Measurements from ENCODE around the gene NFE2L3. TPM values are rescaled to one million over a fixed set of nuclear protein-coding genes. Genes with fewer than 3 reads are reported as not detected.
"Not testable (repeated sequence)": the region's sequence is repeated elsewhere in the genome, so short reads cannot be mapped to it uniquely, and the experiment has no call there.

Gene NFE2L3
- total RNA-seq, 1 experiment from 2014 or later, result 236 TPM

GRCh38 chr7:26193432-26194207, 41.6 kb downstream of the NFE2L3 start:
- in situ Hi-C loops (cut with HindIII; ENCODE audit: low sequenced_read_pairs), result no loop called here
- no peak for DNase-seq (ENCODE audit: low spot score)

DNA sequence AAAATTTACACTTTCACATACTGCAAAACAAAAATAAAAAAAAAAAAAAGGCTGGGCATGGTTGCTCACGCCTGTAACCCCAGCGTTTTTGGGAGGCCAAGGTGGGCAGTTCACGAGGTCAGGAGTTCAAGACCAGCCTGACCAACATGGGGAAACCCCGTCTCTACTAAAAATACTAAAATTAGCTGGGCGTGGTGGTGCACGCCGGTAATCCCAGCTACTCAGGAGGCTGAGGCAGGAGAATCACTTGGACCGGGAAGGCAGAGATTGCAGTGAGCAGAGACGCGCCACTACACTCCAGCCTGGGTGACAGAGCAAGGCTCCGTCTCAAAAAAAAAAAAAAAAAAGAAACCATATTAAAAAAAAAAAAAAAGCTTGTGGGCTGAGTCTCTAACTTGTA, 42.8 kb downstream of the NFE2L3 start:
- in situ Hi-C loops (cut with HindIII; ENCODE audit: low sequenced_read_pairs); DNase-seq (ENCODE audit: low spot score): not testable (repeated sequence)

GRCh38 chr7:26195182-26195581, 43.2 kb downstream of the NFE2L3 start:
- no peak for DNase-seq (ENCODE audit: low spot score)
- in situ Hi-C loops (cut with HindIII; ENCODE audit: low sequenced_read_pairs), result no loop called here

DNA sequence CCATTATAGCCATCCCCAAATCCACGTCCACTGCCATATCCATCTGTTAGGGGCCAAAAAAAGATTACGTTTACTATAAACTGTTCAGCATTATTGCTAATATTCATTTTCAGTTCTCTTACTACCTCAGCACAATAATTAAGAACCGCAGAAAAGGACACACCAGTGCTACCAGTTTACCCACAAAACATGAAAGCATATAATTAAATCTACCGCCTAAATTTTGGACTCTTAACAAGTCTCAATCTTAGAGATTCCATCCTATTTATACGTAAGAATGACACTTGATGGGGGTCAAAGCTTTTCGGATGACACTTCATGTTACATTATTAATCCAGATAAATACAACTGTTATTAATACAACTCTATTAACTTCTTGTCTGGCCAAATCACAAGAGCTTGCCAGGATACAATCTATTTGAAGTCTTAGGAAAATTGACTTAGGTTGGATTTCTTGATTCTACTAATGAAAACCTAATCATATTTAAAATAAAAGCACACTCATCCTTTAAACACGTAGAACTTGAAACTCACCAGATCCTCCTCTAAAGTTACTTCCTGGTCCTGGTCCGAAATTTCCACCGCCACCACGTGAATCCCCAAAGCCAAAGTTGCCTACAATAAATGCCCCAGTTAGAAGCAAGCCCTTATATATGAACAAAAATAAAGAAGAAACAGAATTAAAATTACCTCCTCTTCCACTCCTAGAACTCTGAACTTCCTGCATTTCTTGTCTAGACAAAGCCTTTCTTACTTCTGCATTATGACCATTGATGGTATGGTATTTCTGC, 44.1 kb downstream of the NFE2L3 start:
- no peak for DNase-seq (ENCODE audit: low spot score)
- in situ Hi-C loops (cut with HindIII; ENCODE audit: low sequenced_read_pairs), result no loop called here

DNA sequence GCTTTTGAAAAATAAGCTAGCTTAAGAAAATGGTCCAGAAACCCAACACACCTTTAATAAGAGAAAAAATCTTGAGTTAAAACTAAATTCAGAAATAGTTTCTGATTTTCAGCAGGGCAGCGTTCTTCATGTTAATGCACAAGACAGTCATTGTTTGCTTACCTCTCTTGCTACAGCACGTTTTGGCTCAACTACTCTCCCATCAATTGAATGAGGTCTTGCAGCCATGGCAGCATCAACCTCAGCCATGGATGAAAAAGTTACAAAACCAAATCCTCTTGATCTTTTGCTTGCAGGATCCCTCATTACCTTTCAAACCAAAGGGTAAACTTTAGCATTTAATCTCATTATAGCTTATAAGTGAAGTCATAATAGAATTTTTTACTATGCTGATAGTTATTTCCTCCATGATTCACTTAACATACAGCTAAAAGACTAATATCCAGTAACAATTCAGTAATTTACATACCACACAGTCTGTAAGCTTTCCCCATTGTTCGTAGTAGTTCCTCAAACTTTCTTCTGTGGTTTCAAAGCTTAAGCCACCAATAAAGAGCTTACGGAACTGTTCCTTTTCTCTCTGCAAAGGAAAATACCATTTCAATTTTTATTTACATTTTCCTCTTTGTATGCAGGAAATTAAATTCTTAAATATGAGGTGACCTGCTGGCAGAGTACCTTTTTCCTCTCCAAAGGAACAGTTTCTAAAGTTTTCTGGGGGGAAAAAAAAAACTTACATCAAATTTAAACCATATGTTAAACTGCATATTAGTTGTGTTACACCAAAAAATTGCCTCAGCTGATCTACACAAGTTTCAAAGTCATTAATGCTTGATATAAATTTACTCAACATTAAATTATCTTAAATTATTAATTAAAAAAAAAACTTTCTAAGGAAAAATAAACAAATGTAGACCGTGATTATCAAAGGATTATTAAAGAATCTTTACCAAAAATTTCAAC, 45.4 kb downstream of the NFE2L3 start:
- in situ Hi-C loops (cut with HindIII; ENCODE audit: low sequenced_read_pairs), result no loop called here
- no peak for DNase-seq (ENCODE audit: low spot score)

- DNase-seq (ENCODE audit: low spot score), result no peak
Measured at GRCh38 chr7:26198133-26198780, 46.3 kb downstream of the NFE2L3 start.

GRCh38 chr7:26198781-26199169, 46.8 kb downstream of the NFE2L3 start:
- in situ Hi-C loops (cut with HindIII; ENCODE audit: low sequenced_read_pairs), result no loop called here
- no peak for DNase-seq (ENCODE audit: low spot score)

More at GRCh38 chr7:26198133-26198780, 46.3 kb downstream of the NFE2L3 start:
- in situ Hi-C loops (cut with HindIII; ENCODE audit: low sequenced_read_pairs), result no loop called here

DNA sequence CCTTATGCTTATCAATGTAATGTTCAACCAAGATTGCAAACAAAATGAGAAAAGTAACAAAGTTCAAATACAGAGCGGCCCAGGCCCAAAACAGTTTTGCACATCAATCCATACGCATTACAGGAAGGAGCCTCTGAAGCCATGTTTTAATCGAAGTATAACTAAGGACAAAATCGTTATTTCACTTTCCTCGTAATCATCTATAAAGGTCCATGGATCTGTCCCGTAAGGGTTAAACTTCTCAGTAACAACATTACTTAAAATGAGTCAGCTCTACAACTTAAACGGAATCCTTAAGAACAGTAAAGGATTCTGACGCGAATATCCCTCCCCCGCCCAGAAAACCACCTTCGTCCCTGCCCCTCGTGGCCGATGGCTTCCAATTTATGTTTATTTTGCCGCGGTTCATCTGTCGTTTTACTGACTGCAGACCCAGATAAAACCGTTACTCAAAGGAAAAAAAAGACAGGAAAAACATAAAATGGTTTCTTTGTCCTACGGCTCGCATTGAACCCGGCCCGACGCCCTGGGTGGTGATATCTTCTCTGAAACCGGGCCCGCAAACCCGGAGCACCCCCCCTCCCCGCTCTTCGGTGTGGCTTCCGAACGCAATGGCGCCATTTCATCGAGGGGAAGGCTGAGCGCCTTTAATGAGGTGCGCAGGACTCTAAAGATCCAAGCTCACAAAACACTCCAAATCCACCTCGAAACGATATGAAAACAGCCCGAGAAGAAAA, 47.5 kb downstream of the NFE2L3 start:
- in situ Hi-C loops (cut with HindIII; ENCODE audit: low sequenced_read_pairs), result no loop called here
- DNase-seq (ENCODE audit: low spot score), result peak; percentile 76

GRCh38 chr7:26200038-26200443, 48.0 kb downstream of the NFE2L3 start:
- in situ Hi-C loops (cut with HindIII; ENCODE audit: low sequenced_read_pairs), result no loop called here
- DNase-seq (ENCODE audit: low spot score), result peak; percentile 70

GRCh38 chr7:26200444-26201246, 48.6 kb downstream of the NFE2L3 start, which contains the start of gene HNRNPA2B1:
Gene HNRNPA2B1 (minus strand): TSS chr7:26200746. CDS start chr7:26200577, 169 bp downstream.
- peak; percentile 99 for DNase-seq (ENCODE audit: low spot score)
- in situ Hi-C loops (cut with HindIII; ENCODE audit: low sequenced_read_pairs), result no loop called here

GRCh38 chr7:26201247-26202018, 49.4 kb downstream of the NFE2L3 start, which contains the start of gene CBX3:
Gene CBX3 (plus strand): TSS chr7:26201745. CDS start chr7:26202999, 1,254 bp downstream.
- in situ Hi-C loops (cut with HindIII; ENCODE audit: low sequenced_read_pairs), result no loop called here
- peak; percentile 86 for DNase-seq (ENCODE audit: low spot score)

- in situ Hi-C loops (cut with HindIII; ENCODE audit: low sequenced_read_pairs), result no loop called here
- DNase-seq (ENCODE audit: low spot score), result peak; percentile 72
Measured at GRCh38 chr7:26202019-26202990, 50.3 kb downstream of the NFE2L3 start.

DNA sequence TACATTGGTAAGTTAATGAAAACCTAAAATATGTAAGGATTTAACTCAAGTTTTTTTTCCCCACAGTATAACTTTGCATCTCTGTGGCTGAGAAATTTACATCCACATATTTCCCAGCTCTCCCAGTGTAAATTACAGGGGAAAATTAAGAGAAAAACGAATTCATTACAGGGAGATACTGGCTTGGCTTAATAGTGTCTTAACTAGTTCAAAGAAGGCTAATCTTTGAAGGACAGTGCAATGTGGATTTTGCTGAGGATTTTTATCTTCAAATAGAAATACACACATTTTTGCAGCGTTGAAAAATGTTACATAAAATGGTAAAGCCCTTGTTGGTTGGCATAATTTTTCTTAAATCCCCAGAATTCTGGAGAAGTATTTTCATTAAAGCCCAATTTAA, 51.0 kb downstream of the NFE2L3 start:
- no peak for DNase-seq (ENCODE audit: low spot score)
- in situ Hi-C loops (cut with HindIII; ENCODE audit: low sequenced_read_pairs), result no loop called here

DNA sequence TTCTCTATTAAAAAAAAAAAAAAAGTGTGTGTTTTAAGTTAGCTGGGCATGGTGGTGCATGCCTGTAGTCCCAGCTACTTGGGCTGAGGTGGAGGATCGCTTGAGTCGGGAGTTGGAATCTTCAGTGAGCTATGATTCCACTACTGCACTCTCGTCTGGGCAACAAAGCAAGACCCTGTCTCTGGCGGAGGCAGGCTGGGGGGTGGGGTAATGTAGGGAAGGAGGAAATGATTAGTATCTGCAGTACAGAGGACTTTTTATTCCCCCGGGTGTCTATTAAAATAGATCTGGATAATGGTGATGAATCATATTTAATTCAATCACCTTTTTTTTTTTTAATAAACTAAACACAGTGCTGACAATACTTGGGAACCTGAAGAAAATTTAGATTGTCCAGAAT, 56.0 kb downstream of the NFE2L3 start:
- in situ Hi-C loops (cut with HindIII; ENCODE audit: low sequenced_read_pairs), result no loop called here
- no peak for DNase-seq (ENCODE audit: low spot score)

DNA sequence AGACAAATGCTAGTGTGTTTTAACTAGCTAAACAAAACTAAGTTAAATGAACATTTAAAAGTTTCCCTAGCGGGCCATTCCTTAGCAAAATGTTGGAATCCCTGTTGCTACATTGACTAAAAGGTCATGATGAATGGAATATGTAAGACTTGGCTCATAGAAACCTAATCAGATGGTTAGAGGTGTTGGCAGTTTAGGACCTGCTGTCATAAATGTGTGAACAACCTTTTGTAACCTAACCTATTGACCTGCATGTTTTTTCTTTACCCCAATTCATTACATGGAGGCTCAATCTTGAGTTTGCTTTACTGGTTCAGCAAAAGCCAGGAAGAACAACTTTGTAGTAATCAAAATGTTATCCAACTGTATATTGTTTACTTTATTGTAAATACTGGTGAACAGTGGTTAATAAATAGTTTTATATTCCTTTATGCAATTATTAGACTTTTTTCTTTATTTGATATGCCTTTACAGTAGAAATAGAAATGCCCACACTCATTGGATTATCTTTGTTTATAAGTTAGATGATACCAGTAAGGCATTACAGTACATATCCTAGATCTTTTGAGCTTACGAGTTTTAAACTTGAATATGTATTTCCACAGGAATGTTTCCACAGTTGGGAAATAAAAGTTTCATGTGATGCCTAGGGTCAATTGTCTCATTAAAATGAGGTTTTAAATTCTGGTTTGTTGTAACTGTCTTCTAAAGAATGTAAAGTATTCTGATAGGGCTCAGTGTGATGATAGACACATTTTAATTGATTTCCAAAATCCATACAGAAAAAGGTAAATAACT, 61.1 kb downstream of the NFE2L3 start:
- in situ Hi-C loops (cut with HindIII; ENCODE audit: low sequenced_read_pairs), result no loop called here
- DNase-seq (ENCODE audit: low spot score), result no peak
